Endothelial cell (in vitro differentiated cells): ENCODE measurements around the gene LRP1B. TPM values are rescaled to one million over a fixed set of nuclear protein-coding genes. Genes with fewer than 3 reads are reported as not detected.
"Not testable (repeated sequence)": the region's sequence is repeated elsewhere in the genome, so short reads cannot be mapped to it uniquely, and the experiment has no call there.

ENCODE experiments used
- DNase-seq: peaks from one replicate; pipeline ENCODE4 v3.0.0; 2021; ENCODE audit warnings: low spot score
- H3K27ac Mint-ChIP-seq: one replicate; pipeline ENCODE4 v1.8.0; 2021; ENCODE audit warnings: mixed read lengths, inconsistent platforms; ENCODE audit not compliant: unreplicated experiment
- H3K27me3 Mint-ChIP-seq: one replicate; pipeline ENCODE4 v1.8.0; 2021; ENCODE audit warnings: mild to moderate bottlenecking, moderate library complexity, mixed read lengths, inconsistent platforms; ENCODE audit not compliant: unreplicated experiment
- H3K36me3 Mint-ChIP-seq: one replicate; pipeline ENCODE4 v1.8.0; 2021; ENCODE audit warnings: mild to moderate bottlenecking, low read depth, mixed read lengths, inconsistent platforms; ENCODE audit not compliant: unreplicated experiment
- H3K4me1 Mint-ChIP-seq: one replicate; pipeline ENCODE4 v1.8.0; 2021; ENCODE audit warnings: mild to moderate bottlenecking, mixed read lengths, inconsistent platforms; ENCODE audit not compliant: unreplicated experiment
- H3K4me3 Mint-ChIP-seq: one replicate; pipeline ENCODE4 v1.8.0; 2021; ENCODE audit warnings: mild to moderate bottlenecking, mixed read lengths, inconsistent platforms; ENCODE audit not compliant: unreplicated experiment
- H3K9me3 Mint-ChIP-seq: one replicate; pipeline ENCODE4 v1.8.0; 2021; ENCODE audit warnings: mixed read lengths, inconsistent platforms; ENCODE audit not compliant: unreplicated experiment
- total RNA-seq: library from RNA; stranded (reverse); fragmentation: NEBNext Ultra II Directional; extraction: Animal tissue kit (Norgen Biotek cat#: 25700); gene quantifications from one replicate; pipeline ENCODE4 v1.2.1, GENCODE V29; 2021; ENCODE audit not compliant: unreplicated experiment
- TF ChIP-seq, protein P1 (sequence below): fragments of 200-600 bp; sonication (generic); IDR thresholded peaks from one replicate; pipeline ENCODE4 v1.5.0; 2021; ENCODE audit warnings: antibody characterized with exemption; ENCODE audit not compliant: unreplicated experiment

The LRP1B gene
- total RNA-seq, 1 donor from 2014 or later = 1.4 TPM

DNA sequence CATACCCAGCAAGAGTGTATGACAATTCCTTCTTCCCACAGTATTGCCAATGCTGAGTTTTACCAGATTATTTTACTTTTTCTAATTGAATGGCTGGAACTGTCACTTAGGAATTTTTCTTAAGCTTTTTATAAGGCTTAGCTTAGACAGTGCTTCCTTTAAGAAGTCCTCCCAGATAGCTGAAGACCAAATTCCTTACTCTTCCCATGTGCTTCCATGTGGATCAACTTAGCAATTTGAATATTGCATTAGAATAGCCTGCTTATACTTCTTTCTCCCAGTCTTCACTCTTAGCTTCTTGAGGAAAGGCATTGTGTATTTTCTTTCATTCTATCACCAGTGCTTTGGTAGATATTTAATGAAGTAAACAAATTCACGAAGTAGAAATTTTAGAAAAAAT is 1144.4 kb downstream of the LRP1B start:
- Mint-ChIP-seq H3K4me3 (no peak overlapping the region), H3K36me3 (no peaks in the 10 kb centered on the region), H3K27ac (no peak overlapping the region), H3K27me3 (peaks cover 4% of the 10 kb centered on the region), H3K9me3 (no peaks in the 10 kb centered on the region), H3K4me1 (no peaks in the 10 kb centered on the region)
- TF ChIP-seq, protein P1, sequence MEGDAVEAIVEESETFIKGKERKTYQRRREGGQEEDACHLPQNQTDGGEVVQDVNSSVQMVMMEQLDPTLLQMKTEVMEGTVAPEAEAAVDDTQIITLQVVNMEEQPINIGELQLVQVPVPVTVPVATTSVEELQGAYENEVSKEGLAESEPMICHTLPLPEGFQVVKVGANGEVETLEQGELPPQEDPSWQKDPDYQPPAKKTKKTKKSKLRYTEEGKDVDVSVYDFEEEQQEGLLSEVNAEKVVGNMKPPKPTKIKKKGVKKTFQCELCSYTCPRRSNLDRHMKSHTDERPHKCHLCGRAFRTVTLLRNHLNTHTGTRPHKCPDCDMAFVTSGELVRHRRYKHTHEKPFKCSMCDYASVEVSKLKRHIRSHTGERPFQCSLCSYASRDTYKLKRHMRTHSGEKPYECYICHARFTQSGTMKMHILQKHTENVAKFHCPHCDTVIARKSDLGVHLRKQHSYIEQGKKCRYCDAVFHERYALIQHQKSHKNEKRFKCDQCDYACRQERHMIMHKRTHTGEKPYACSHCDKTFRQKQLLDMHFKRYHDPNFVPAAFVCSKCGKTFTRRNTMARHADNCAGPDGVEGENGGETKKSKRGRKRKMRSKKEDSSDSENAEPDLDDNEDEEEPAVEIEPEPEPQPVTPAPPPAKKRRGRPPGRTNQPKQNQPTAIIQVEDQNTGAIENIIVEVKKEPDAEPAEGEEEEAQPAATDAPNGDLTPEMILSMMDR = no peak
- DNase-seq = no peak

DNA sequence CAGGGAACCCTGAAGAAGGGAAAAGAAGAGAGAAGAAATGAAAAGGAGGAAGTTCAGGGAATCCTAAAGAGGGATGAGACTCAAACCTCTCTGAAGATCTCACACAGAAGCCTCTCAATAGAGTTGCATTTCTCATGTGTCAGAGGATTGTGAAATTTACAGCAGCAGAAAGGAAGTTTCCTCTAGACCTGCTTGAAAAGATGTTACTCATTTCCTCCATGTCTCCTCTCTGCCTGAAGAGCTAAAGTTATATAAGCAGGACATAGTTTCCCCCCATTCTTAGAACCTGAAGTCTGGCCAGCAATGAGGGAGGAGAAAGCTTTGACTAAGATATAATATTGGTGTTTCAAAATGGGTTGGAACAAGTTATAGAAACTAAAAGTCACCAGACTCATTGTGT is 1155.6 kb downstream of the LRP1B start:
- H3K27ac Mint-ChIP-seq = no peak overlapping the region
- H3K9me3 Mint-ChIP-seq = no peaks in the 10 kb centered on the region
- H3K4me1 Mint-ChIP-seq = peaks cover 3% of the 10 kb centered on the region
- TF ChIP-seq, protein P1 = no peak
- H3K4me3 Mint-ChIP-seq = no peak overlapping the region
- H3K36me3 Mint-ChIP-seq = no peaks in the 10 kb centered on the region
- DNase-seq = no peak
- peaks cover 1% of the 10 kb centered on the region for H3K27me3 Mint-ChIP-seq

GRCh38 chr2:140972724-140973123 is 1158.1 kb downstream of the LRP1B start:
- TF ChIP-seq, protein P1 = no peak
- Mint-ChIP-seq H3K9me3 (no peaks in the 10 kb centered on the region), H3K4me1 (peaks cover 3% of the 10 kb centered on the region), H3K27ac (no peak overlapping the region), H3K4me3 (no peak overlapping the region), H3K36me3 (no peaks in the 10 kb centered on the region), H3K27me3 (peaks cover 6% of the 10 kb centered on the region)
- no peak for DNase-seq

- H3K4me3 Mint-ChIP-seq, H3K36me3 Mint-ChIP-seq, H3K27ac Mint-ChIP-seq, H3K27me3 Mint-ChIP-seq, H3K4me1 Mint-ChIP-seq, H3K9me3 Mint-ChIP-seq: not testable (repeated sequence)
- peak; percentile 9 for DNase-seq
Observed at GRCh38 chr2:140964324-140964723, 1166.5 kb downstream of the LRP1B start.

- TF ChIP-seq, protein P1 = no peak
- Mint-ChIP-seq H3K36me3 (no peaks in the 10 kb centered on the region), H3K4me1 (no peaks in the 10 kb centered on the region), H3K27ac (no peak overlapping the region), H3K9me3 (no peaks in the 10 kb centered on the region), H3K27me3 (peaks cover 3% of the 10 kb centered on the region), H3K4me3 (no peak overlapping the region)
- no peak for DNase-seq
Observed at GRCh38 chr2:140949932-140950331, 1180.9 kb downstream of the LRP1B start.

DNA sequence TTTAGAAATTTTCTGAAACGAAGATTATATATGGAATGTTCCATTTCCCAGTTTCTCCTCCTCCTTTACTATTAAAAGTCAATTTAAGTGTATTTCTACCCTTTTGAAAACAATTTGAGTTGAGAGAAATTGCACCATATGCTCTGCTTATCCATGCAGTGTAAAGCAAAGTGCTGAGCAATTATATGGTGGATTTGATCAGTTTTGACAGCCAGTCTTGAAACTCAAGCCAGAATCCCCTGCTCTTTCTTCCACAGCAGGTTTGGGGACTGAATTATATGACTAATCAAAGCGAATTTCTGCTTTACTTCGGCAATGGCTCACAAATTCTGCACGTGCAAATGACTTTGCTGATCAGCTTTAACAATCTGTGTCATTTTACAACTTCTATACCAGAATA is 1183.6 kb downstream of the LRP1B start:
- Mint-ChIP-seq H3K27ac (no peak overlapping the region), H3K27me3 (peaks cover 3% of the 10 kb centered on the region), H3K4me1 (no peaks in the 10 kb centered on the region), H3K36me3 (no peaks in the 10 kb centered on the region), H3K9me3 (no peaks in the 10 kb centered on the region), H3K4me3 (no peak overlapping the region)
- DNase-seq = no peak
- TF ChIP-seq, protein P1 = no peak
